ENCODE measurements around the gene TERT. TPM values are rescaled to one million over a fixed set of nuclear protein-coding genes. Genes with fewer than 3 reads are reported as not detected.
A peak's percentile ranks its signal among the peaks of the same experiment; 100 is the strongest.

The TERT gene
- total RNA-seq, 3 donors from 2014 or later = 2.1 to 5.0 (median 2.8) TPM

DNA sequence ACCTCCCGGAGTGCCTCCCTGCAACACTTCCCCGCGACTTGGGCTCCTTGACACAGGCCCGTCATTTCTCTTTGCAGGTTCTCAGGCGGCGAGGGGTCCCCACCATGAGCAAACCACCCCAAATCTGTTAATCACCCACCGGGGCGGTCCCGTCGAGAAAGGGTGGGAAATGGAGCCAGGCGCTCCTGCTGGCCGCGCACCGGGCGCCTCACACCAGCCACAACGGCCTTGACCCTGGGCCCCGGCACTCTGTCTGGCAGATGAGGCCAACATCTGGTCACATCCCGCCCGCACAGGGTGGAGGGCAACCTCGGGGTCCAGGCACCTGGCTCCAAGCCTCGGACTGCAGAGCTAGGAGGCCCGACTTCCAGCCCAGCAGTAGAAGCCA is 776 bp upstream of the TERT start:
- Histone ChIP-seq H3K36me3 (ENCODE audit: low read depth) (no peaks in the 10 kb centered on the region), H3K4me3 (no peak overlapping the region), H3K4me1 (ENCODE audit: low read depth) (peaks cover 14% of the 10 kb centered on the region), H3K9me3 (no peaks in the 10 kb centered on the region)
- TF ChIP-seq, protein P1, sequence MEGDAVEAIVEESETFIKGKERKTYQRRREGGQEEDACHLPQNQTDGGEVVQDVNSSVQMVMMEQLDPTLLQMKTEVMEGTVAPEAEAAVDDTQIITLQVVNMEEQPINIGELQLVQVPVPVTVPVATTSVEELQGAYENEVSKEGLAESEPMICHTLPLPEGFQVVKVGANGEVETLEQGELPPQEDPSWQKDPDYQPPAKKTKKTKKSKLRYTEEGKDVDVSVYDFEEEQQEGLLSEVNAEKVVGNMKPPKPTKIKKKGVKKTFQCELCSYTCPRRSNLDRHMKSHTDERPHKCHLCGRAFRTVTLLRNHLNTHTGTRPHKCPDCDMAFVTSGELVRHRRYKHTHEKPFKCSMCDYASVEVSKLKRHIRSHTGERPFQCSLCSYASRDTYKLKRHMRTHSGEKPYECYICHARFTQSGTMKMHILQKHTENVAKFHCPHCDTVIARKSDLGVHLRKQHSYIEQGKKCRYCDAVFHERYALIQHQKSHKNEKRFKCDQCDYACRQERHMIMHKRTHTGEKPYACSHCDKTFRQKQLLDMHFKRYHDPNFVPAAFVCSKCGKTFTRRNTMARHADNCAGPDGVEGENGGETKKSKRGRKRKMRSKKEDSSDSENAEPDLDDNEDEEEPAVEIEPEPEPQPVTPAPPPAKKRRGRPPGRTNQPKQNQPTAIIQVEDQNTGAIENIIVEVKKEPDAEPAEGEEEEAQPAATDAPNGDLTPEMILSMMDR (IDR thresholded peaks at IDR 0.05) = no peak
- intact Hi-C loops (cut with DNase I, micrococcal nuclease) = no loop called here
- peak in 1 of 3 donors; percentile 23 for DNase-seq
- no peak for ATAC-seq

- intact Hi-C loops (cut with DNase I, micrococcal nuclease) = no loop called here
- Histone ChIP-seq H3K4me3 (no peak overlapping the region), H3K9me3 (no peaks in the 10 kb centered on the region), H3K4me1 (ENCODE audit: low read depth) (peaks cover 14% of the 10 kb centered on the region), H3K36me3 (ENCODE audit: low read depth) (no peaks in the 10 kb centered on the region)
- DNase-seq (peak in 1 of 3 donors; percentile 29), ATAC-seq (peak; percentile 33)
- TF ChIP-seq, protein P1 (IDR thresholded peaks at IDR 0.05) = no peak
Observed at GRCh38 chr5:1294206-1294834, 548 bp downstream of the TERT start.

DNA sequence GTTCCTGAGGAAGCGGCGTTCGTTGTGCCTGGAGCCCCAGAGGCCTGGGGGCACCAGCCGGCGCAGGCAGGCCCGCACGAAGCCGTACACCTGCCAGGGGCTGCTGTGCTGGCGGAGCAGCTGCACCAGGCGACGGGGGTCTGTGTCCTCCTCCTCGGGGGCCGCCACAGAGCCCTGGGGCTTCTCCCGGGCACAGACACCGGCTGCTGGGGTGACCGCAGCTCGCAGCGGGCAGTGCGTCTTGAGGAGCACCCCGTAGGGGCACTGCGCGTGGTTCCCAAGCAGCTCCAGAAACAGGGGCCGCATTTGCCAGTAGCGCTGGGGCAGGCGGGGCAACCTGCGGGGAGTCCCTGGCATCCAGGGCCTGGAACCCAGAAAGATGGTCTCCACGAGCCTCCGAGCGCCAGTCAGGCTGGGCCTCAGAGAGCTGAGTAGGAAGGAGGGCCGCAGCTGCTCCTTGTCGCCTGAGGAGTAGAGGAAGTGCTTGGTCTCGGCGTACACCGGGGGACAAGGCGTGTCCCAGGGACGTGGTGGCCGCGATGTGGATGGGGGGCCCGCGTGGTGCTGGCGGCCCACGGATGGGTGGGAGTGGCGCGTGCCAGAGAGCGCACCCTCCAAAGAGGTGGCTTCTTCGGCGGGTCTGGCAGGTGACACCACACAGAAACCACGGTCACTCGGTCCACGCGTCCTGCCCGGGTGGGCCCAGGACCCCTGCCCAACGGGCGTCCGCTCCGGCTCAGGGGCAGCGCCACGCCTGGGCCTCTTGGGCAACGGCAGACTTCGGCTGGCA is 1.3 kb downstream of the TERT start:
- peak in 1 of 3 donors; percentile 31 for DNase-seq

GRCh38 chr5:1292846-1293415 is 1.9 kb downstream of the TERT start:
- H3K36me3 ChIP-seq (ENCODE audit: low read depth) = no peaks in the 10 kb centered on the region
- H3K4me1 ChIP-seq (ENCODE audit: low read depth) = peaks cover 14% of the 10 kb centered on the region
- no peak overlapping the region for H3K4me3 ChIP-seq
- intact Hi-C loops (cut with DNase I, micrococcal nuclease) = no loop called here
- no peak for ATAC-seq
- no peaks in the 10 kb centered on the region for H3K9me3 ChIP-seq
- DNase-seq = no peak
- TF ChIP-seq, protein P1 (IDR thresholded peaks at IDR 0.05) = no peak

More for the DNA sequence above, 1.3 kb downstream of the TERT start:
- TF ChIP-seq, protein P1 (IDR thresholded peaks at IDR 0.05) = no peak
- no peaks in the 10 kb centered on the region for H3K36me3 ChIP-seq (ENCODE audit: low read depth)
- no peak overlapping the region for H3K4me3 ChIP-seq
- intact Hi-C loops (cut with DNase I, micrococcal nuclease) = no loop called here
- no peaks in the 10 kb centered on the region for H3K9me3 ChIP-seq
- H3K4me1 ChIP-seq (ENCODE audit: low read depth) = peaks cover 14% of the 10 kb centered on the region
- ATAC-seq = no peak

- intact Hi-C loops (cut with DNase I, micrococcal nuclease) = no loop called here
- DNase-seq (peak in 1 of 3 donors; percentile 37), ATAC-seq (peak; percentile 68)
- H3K4me1 ChIP-seq (ENCODE audit: low read depth) = peaks cover 14% of the 10 kb centered on the region
- no peaks in the 10 kb centered on the region for H3K36me3 ChIP-seq (ENCODE audit: low read depth)
- TF ChIP-seq, protein P1 (IDR thresholded peaks at IDR 0.05) = no peak
- H3K4me3 ChIP-seq = no peak overlapping the region
- H3K9me3 ChIP-seq = no peaks in the 10 kb centered on the region
Observed at GRCh38 chr5:1292139-1292538, 2.7 kb downstream of the TERT start.

Data from mucosa of descending colon (tissue), 3 donors.